HuH-7.5 (cell line): Measurements from ENCODE around the gene SIPA1L2.

ENCODE experiments used
- DNase-seq: peaks from one replicate; pipeline ENCODE4 v3.0.0; 2011; ENCODE audit warnings: low spot score

SIPA1L2 gene

DNA sequence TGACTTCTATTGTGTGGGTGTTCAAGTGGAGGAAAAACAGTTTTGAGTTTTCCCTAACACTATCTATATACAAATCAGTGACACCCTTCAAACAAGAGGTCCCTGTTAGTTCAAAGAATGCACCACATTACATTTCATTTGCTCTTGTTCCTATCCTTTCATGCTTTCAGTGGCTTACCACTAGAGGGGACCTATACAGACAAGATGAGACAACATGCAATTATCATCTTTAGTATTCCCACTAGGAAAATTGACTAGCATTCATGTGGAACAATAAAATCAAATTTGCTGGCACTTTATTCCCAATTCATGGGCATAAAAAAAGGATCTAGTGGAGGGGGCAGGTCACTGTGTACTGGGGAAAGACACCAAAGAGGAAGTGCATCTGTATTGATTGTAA, 13.3 kb upstream of the SIPA1L2 start:
- DNase-seq, result no peak

DNA sequence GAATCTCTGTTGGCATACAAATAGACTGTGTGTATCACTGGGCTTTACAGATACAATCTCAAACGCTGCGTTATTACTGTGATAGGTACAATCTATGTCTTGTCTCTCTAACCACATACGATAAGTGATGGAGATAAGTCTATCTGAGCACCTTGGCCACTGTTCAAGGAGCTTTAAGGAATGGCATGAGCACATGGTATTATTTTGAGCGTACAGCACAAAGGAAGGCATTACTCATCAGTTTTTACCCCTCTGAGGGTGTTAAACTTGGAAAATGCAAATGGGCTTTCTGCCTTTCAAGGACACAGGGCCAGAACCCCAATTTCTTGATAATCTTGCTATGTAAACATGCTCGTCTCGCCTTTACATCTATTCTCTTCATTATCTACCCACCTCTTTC, 11.6 kb upstream of the SIPA1L2 start:
- DNase-seq, result no peak

DNA sequence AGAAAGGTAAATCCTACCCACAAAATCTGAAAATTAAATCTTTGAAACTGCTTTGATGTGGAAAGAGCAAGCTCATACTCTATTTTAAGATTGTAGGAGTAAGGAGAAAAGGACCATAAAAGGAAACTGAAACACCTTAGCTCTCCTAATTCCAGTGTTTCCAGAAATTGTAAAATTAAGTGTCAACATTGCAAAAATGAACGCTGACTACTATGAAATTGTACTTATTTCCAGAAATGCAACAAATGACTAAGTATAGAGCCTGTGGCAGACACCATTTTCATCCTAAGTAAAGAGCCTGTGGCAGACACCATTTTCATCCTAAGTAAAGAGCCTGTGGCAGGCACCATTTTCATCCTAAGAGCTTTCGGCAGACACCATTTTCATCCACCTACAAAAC, 6.9 kb upstream of the SIPA1L2 start:
- no peak for DNase-seq

GRCh38 chr1:232635778-232636356, 5.9 kb upstream of the SIPA1L2 start:
- DNase-seq, result peak; percentile 55

DNA sequence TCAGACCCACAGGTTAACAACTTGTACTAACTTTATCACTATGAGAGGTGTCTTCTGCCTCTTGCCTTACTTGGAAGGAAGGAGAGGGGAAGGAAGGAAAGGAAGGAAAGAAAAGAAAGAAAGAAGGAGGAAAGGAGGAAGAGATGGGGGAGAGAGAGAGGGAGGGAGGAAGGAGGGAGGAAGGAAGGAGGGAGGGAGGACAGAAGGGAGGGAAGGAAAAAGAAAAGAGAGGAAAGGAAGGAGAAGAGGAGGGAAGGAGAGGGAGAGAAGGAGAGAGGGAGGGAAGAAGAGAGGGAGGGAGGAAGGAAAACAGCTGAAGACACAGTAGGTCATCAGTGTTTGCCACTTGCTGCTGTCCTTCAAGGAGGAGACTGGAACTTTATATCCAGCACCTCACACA, 5.3 kb upstream of the SIPA1L2 start:
- no peak for DNase-seq

DNA sequence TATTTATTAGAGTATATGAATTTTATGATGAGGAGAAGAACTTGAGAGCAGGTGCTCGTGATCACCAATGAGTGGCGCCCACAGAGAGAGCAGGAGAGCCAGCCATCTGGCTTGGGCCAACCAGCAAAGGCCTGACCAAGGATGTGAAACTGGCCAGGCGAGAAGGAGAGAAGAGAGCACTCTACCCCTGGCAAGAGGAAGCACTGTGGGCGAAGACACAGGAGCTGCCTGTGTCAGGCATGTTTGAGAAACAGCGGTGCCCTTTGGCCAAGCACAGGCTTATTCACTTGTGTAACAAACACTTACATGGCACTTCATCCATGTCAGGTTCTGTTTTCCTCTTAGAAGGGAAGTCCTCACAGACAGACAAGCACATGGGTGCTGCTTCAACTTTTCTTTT, 4.2 kb upstream of the SIPA1L2 start:
- no peak for DNase-seq

GRCh38 chr1:232630894-232631195, 912 bp upstream of the SIPA1L2 start:
- DNase-seq, result no peak

DNA sequence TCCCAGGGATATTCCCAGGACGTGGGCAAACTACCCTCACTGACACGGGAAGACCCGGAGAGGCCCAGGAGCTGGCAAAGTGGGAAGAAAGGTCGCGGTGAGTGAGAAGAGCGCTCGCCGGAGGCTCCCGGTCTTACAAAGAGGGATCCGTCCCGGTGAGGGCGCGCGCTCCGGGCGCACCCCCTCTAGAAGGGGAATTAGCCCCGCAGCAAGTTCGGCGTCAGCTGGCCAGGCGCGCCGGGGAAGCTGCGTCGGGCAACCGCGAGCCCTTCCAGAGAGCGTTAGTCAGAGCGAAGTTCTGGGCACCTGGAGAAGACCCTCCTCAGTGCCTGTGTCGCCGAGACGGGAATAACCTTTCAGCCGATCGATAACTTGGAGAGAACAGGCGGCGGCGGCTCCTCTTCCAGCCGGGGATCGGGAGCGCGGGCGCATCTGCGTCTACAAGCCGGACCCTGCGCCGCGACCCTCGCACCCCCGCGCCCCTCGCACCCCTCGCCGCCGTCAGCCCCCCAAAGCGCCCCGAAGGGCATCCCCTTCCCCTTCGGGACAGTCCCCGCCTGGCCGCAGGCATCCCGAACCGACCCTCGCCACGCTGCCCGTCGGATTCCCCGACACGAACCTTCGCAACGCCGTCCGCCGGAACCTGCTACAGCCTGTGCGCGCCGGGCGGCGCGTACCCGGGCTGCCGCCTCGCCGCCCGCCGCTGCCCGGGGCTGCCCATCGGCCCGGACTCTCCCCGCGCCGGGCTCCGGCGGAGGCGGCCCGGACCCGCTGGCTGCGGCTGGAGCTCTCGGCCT, 485 bp downstream of the SIPA1L2 start:
- DNase-seq, result peak; percentile 30

- no peak for DNase-seq
These were observed 1.3 kb downstream of the SIPA1L2 start for GRCh38 chr1:232628335-232629249.

DNA sequence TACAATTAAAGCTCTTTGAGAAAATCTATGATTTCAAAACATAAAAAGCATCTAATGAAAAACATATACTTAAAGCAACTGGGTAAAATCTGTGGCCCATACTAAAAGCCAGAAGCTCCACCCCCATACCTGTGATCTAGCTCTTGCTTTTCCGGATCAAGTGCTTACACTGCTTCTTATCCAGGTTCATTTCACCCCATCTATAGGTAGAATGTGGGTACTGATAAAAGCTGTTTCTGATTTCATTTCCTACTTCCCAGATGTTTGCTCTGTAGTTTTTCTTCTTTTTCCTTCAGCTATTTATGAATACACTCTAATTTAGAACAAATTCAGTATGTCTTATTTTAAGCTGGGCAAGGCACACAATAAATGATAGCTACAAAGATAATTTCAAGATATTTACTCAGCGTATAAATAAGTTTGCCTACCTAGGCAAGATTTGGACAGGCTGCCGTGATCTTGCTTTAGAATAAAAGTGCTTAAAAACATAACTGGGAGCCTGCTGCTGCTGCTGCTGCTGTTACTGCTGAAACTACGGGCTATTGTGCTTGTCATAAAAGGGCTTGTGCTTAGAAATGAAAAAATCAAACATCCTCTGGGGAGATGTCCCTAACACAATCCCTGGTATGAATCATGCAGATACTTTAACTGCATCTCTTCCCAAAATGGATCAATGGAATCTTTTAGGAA, 2.1 kb downstream of the SIPA1L2 start:
- DNase-seq, result no peak

DNA sequence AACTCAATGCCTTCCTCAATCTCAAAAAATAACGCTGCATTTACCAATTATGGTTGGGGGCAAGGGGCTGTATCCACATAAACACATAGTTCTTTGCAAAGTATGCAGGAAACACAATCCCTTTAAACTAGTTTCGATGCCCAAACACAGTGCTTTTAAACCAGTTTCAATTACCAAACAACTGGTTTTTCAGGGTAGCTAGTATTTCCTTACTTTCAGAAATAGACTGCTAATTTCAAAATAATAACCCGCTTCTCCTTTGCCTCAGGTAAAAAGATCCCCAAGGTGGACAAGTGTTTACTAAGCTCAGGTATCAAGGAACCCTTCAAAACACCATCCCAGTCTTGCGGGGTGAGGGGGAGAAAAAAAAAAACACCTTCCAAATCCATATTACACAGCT, 2.8 kb downstream of the SIPA1L2 start:
- no peak for DNase-seq

- no peak for DNase-seq
These were observed 3.5 kb downstream of the SIPA1L2 start for GRCh38 chr1:232626452-232626851.

- no peak for DNase-seq
These were observed 4.5 kb downstream of the SIPA1L2 start for GRCh38 chr1:232625319-232625868.

DNA sequence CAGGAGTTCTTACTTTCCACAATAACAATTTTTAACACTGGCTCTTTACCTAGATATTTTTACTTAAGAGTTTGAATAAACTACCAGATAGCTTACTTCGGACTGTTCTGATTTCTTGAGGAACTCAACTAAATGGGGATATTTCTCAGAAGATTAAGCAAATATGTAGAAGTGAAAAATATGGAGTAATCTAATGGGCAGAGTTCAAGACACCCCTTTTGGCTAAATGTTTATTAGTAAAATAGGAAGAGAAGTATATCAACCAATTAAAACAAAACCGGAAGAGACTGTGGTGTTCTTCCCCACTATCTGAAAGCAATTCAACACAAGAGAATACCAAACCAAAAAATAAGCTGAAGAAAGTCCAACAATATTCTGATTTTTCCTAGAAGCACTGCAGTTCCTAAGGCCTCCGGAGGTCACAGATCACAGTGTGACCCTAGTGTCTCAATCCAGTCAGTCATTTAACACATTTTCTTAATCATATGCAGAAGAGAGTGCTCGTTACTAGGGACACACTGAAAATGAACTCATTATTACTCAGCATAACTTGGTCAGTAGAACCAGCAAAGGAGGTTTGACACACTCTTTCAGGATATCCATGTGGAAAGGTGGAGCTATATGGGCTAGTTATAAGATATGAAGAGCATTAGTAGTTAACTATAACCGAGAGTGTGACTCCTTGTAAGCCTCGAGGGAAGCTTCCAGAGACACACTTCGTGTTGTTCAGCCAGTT, 5.2 kb downstream of the SIPA1L2 start:
- DNase-seq, result no peak

- DNase-seq, result no peak
These were observed 7.0 kb downstream of the SIPA1L2 start for GRCh38 chr1:232622981-232623380.

DNA sequence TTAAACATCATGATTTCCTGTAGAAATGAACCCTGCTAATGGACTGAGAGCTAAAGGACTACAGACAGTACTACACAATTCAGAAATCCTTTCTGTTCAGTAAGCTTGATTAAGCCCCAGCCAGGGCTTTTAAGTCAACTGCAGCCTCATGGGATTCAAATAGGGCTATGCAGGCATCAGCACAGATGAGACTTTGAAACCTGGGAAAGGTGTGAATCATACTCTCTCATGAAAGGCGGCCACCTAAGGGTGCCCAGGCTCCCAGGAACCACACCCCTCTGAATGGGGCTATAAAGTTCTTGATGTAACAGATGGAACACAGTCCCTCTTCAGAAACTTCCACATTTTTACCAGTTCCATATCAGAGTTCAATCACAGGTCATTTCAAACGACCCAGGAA, 7.6 kb downstream of the SIPA1L2 start:
- DNase-seq, result no peak

- no peak for DNase-seq
These were observed 8.9 kb downstream of the SIPA1L2 start for GRCh38 chr1:232621050-232621449.

DNA sequence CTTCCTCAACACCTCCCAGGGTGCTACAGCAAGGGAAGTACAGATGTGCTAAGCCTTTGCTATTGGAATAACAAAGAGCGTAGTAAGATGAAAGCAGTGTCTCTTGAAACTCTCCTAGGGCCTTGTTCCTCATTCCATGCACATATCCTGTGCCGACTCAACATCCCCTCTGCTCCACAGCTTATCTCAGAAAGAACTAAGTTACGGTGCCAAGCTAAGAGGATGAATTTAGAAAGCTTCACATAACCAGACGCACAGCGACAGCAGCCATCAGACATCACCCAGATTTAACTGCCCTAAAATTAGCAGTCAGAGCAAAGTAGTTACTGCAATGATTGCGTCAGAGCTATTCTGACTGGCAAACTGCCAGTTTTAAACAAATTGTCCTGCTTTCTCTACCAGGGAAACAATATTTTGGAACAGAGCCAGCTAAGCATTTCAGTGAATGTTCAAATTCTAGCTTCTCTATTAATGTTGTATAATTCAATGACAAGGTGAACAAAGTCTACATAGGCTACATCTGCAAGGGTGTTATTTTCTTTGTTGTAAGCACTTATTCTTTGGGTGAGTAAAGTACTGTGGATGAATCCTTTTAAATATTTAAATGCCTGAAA, 9.5 kb downstream of the SIPA1L2 start:
- no peak for DNase-seq

DNA sequence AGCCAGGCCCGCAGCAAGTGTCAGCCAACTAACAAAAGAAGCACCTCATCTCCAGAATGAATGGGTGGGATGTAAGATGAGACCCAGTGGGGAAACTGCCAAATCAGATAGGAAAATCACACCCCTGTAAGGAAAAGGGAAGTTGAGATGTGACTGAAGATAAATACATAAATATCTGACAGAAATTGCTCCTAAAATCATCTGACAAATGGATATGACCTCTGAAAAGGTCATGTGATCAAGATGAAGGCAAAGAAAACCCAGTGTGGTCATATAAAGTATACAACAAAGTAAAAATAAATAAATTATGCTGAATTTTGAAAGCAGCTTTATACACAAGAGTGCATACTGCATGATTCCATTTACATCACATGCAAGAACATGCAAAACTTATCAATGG, 12.7 kb downstream of the SIPA1L2 start:
- DNase-seq, result no peak

GRCh38 chr1:232615306-232615800, 14.6 kb downstream of the SIPA1L2 start:
- DNase-seq, result no peak

GRCh38 chr1:232614811-232615210, 15.1 kb downstream of the SIPA1L2 start:
- no peak for DNase-seq
